WTC11 (cell line): ENCODE results near the gene FERMT3. TPM values are rescaled to one million over a fixed set of nuclear protein-coding genes. Genes with fewer than 3 reads are reported as not detected.
A peak's percentile ranks its signal among the peaks of the same experiment; 100 is the strongest.

Source experiments
- ATF1 ChIP-seq: sonication (generic); formaldehyde crosslinking; IDR thresholded peaks from 2 replicates; pipeline ENCODE4 v1.8.1; 2023; ENCODE audit warnings: mild to moderate bottlenecking, moderate library complexity, missing genetic modification reagents
- CBFB ChIP-seq: sonication (generic); formaldehyde crosslinking; IDR thresholded peaks from 2 replicates; pipeline ENCODE4 v1.8.1; 2022; ENCODE audit warnings: mild to moderate bottlenecking, low read depth, missing genetic modification reagents
- CREB1 ChIP-seq: sonication (generic); formaldehyde crosslinking; IDR thresholded peaks from 2 replicates; pipeline ENCODE4 v1.8.0; 2023; ENCODE audit warnings: mild to moderate bottlenecking, missing genetic modification reagents
- ESRRA ChIP-seq: sonication (generic); formaldehyde crosslinking; IDR thresholded peaks from 2 replicates; pipeline ENCODE4 v1.8.1; 2022; ENCODE audit warnings: mild to moderate bottlenecking, missing genetic modification reagents, borderline replicate concordance
- FOXK1 ChIP-seq: sonication (generic); formaldehyde crosslinking; IDR thresholded peaks from 2 replicates; pipeline ENCODE4 v1.8.0; 2022; ENCODE audit warnings: mild to moderate bottlenecking, moderate library complexity, missing genetic modification reagents
- IRF2 ChIP-seq: sonication (generic); formaldehyde crosslinking; IDR thresholded peaks from 2 replicates; pipeline ENCODE4 v1.8.0; 2022; ENCODE audit warnings: low read depth, missing genetic modification reagents, borderline replicate concordance
- OVOL2 ChIP-seq: fragments of 250-450 bp; sonication (Bioruptor Pico); IDR thresholded peaks from 2 replicates; pipeline ENCODE4 v1.9.0; 2021; ENCODE audit warnings: mild to moderate bottlenecking, borderline replicate concordance
- PRRX2 ChIP-seq: fragments of 250-450 bp; sonication (Bioruptor Pico); IDR thresholded peaks from 2 replicates; pipeline ENCODE4 v1.8.0; 2021; ENCODE audit warnings: mild to moderate bottlenecking
- RELA ChIP-seq: sonication (generic); formaldehyde crosslinking; IDR thresholded peaks from 2 replicates; pipeline ENCODE4 v1.8.1; 2022; ENCODE audit warnings: missing genetic modification reagents, mild to moderate bottlenecking, borderline replicate concordance
- SMAD4 ChIP-seq: sonication (generic); formaldehyde crosslinking; IDR thresholded peaks from 2 replicates; pipeline ENCODE4 v1.8.0; 2022; ENCODE audit warnings: mild to moderate bottlenecking, missing genetic modification reagents
- ZNF219 ChIP-seq: sonication (generic); formaldehyde crosslinking; IDR thresholded peaks from 2 replicates; pipeline ENCODE4 v1.8.0; 2023; ENCODE audit warnings: missing genetic modification reagents, mild to moderate bottlenecking, borderline replicate concordance
- ZNF232 ChIP-seq: sonication (generic); formaldehyde crosslinking; IDR thresholded peaks from 2 replicates; pipeline ENCODE4 v1.8.0; 2022; ENCODE audit warnings: mild to moderate bottlenecking, missing genetic modification reagents
- ZNF671 ChIP-seq: fragments of 250-450 bp; sonication (Bioruptor Pico); IDR thresholded peaks from 2 replicates; pipeline ENCODE4 v1.8.0; 2021; ENCODE audit warnings: mild to moderate bottlenecking
- total RNA-seq: library from RNA; stranded (reverse); gene quantifications from 3 replicates; pipeline ENCODE4 v1.2.3, GENCODE V29; 2021
- TF ChIP-seq, protein P1 (sequence below): fragments of 250-450 bp; sonication (Bioruptor Pico); IDR thresholded peaks from 2 replicates; pipeline ENCODE4 v1.9.0; 2021; ENCODE audit warnings: mild to moderate bottlenecking
- TF ChIP-seq, protein P2 (sequence below): fragments of 250-450 bp; sonication (Bioruptor Pico); IDR thresholded peaks from 2 replicates; pipeline ENCODE4 v1.9.0; 2021; ENCODE audit warnings: mild to moderate bottlenecking, borderline replicate concordance
- TF ChIP-seq, protein P3 (sequence below): sonication (generic); formaldehyde crosslinking; IDR thresholded peaks from 2 replicates; pipeline ENCODE4 v1.8.1; 2023; ENCODE audit warnings: mild to moderate bottlenecking, missing genetic modification reagents, moderate library complexity
- TF ChIP-seq, protein P4 (sequence below): sonication (generic); formaldehyde crosslinking; IDR thresholded peaks from 2 replicates; pipeline ENCODE4 v1.8.0; 2022; ENCODE audit warnings: mild to moderate bottlenecking, missing genetic modification reagents
- TF ChIP-seq, protein P5 (sequence below): sonication (generic); formaldehyde crosslinking; IDR thresholded peaks from 2 replicates; pipeline ENCODE4 v1.8.1; 2022; ENCODE audit warnings: mild to moderate bottlenecking, moderate library complexity, missing genetic modification reagents
- TF ChIP-seq, protein P6 (sequence below): sonication (generic); formaldehyde crosslinking; IDR thresholded peaks from 2 replicates; pipeline ENCODE4 v1.8.1; 2023; ENCODE audit warnings: mild to moderate bottlenecking, missing genetic modification reagents, borderline replicate concordance
- TF ChIP-seq, protein P7 (sequence below): sonication (generic); formaldehyde crosslinking; conservative IDR thresholded peaks from 2 replicates; pipeline ENCODE4 v1.8.1; 2023; ENCODE audit warnings: mild to moderate bottlenecking, low read depth, missing genetic modification reagents, moderate library complexity
- TF ChIP-seq, protein P8 (sequence below): sonication (generic); formaldehyde crosslinking; conservative IDR thresholded peaks from 2 replicates; pipeline ENCODE4 v1.8.1; 2022; ENCODE audit warnings: mild to moderate bottlenecking, missing genetic modification reagents

The FERMT3 gene
- total RNA-seq, 1 experiment from 2014 or later, result 3.8 TPM

DNA sequence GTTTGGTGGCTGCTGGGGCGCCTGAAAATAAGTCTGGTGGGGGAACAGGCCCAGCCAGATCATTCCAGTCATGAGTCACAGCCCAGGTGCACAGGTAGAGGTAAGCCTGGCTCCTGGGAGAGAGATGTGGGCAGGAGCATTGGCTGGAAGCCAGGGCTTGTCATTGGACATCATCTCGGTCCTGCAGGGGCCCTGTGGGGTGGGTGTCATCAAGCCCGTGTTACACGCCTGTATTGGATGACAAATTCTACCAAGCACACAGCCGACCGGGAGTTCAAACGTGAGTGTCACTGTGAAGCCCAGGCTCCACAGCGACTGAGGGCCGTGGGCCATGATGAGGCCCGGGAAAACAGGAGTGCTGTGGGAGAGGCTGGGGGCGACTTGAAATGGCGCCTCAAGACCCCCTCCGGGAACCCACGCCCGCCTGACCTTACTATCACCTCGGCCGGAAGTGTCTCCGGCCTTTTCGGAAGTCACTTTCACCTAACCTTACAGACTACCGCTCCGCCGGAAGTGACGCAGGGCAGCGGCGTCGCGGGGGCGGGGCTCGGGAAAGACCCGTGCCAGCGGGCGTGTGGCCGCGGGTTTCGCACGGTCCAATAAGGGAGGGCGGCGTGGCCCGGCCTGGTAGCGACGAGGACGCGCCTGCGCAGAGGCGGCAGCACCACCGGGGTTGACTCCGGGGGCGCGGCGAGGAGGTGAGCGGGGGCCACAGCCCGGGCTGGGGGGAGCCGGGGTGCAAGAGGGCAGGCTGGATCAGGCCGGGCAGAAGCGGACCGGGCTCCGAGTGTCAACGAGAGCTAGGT lies 34.1 kb downstream of the FERMT3 start, which contains the start of gene FKBP2 (continued):
- TF ChIP-seq ESRRA (CRISPR knock-in tag) (no peak), IRF2 (no peak), ATF1 (CRISPR knock-in tag) (no peak), SMAD4 (no peak), OVOL2 (CRISPR knock-in tag) (no peak), ZNF219 (CRISPR knock-in tag) (no peak), FOXK1 (peak; percentile 65; the same call in 1 of the 2 replicates), ZNF232 (CRISPR knock-in tag) (no peak), CBFB (CRISPR knock-in tag) (no peak), RELA (CRISPR knock-in tag) (no peak), CREB1 (peak; percentile 70; the same call in 1 of the 2 replicates), PRRX2 (CRISPR knock-in tag) (no peak), ZNF671 (CRISPR knock-in tag) (no peak)
- TF ChIP-seq, protein P1, sequence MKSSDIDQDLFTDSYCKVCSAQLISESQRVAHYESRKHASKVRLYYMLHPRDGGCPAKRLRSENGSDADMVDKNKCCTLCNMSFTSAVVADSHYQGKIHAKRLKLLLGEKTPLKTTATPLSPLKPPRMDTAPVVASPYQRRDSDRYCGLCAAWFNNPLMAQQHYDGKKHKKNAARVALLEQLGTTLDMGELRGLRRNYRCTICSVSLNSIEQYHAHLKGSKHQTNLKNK (CRISPR knock-in tag), result peak; percentile 71
- TF ChIP-seq, protein P2, sequence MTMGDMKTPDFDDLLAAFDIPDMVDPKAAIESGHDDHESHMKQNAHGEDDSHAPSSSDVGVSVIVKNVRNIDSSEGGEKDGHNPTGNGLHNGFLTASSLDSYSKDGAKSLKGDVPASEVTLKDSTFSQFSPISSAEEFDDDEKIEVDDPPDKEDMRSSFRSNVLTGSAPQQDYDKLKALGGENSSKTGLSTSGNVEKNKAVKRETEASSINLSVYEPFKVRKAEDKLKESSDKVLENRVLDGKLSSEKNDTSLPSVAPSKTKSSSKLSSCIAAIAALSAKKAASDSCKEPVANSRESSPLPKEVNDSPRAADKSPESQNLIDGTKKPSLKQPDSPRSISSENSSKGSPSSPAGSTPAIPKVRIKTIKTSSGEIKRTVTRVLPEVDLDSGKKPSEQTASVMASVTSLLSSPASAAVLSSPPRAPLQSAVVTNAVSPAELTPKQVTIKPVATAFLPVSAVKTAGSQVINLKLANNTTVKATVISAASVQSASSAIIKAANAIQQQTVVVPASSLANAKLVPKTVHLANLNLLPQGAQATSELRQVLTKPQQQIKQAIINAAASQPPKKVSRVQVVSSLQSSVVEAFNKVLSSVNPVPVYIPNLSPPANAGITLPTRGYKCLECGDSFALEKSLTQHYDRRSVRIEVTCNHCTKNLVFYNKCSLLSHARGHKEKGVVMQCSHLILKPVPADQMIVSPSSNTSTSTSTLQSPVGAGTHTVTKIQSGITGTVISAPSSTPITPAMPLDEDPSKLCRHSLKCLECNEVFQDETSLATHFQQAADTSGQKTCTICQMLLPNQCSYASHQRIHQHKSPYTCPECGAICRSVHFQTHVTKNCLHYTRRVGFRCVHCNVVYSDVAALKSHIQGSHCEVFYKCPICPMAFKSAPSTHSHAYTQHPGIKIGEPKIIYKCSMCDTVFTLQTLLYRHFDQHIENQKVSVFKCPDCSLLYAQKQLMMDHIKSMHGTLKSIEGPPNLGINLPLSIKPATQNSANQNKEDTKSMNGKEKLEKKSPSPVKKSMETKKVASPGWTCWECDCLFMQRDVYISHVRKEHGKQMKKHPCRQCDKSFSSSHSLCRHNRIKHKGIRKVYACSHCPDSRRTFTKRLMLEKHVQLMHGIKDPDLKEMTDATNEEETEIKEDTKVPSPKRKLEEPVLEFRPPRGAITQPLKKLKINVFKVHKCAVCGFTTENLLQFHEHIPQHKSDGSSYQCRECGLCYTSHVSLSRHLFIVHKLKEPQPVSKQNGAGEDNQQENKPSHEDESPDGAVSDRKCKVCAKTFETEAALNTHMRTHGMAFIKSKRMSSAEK (CRISPR knock-in tag), result no peak
- TF ChIP-seq, protein P3, sequence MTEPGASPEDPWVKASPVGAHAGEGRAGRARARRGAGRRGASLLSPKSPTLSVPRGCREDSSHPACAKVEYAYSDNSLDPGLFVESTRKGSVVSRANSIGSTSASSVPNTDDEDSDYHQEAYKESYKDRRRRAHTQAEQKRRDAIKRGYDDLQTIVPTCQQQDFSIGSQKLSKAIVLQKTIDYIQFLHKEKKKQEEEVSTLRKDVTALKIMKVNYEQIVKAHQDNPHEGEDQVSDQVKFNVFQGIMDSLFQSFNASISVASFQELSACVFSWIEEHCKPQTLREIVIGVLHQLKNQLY (CRISPR knock-in tag), result no peak
- TF ChIP-seq, protein P4, sequence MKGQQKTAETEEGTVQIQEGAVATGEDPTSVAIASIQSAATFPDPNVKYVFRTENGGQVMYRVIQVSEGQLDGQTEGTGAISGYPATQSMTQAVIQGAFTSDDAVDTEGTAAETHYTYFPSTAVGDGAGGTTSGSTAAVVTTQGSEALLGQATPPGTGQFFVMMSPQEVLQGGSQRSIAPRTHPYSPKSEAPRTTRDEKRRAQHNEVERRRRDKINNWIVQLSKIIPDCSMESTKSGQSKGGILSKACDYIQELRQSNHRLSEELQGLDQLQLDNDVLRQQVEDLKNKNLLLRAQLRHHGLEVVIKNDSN (CRISPR knock-in tag), result peak; percentile 49; the same call in 1 of the 2 replicates
- TF ChIP-seq, protein P5, sequence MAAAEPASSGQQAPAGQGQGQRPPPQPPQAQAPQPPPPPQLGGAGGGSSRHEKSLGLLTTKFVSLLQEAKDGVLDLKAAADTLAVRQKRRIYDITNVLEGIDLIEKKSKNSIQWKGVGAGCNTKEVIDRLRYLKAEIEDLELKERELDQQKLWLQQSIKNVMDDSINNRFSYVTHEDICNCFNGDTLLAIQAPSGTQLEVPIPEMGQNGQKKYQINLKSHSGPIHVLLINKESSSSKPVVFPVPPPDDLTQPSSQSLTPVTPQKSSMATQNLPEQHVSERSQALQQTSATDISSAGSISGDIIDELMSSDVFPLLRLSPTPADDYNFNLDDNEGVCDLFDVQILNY, result peak; percentile 77
- TF ChIP-seq, protein P6, sequence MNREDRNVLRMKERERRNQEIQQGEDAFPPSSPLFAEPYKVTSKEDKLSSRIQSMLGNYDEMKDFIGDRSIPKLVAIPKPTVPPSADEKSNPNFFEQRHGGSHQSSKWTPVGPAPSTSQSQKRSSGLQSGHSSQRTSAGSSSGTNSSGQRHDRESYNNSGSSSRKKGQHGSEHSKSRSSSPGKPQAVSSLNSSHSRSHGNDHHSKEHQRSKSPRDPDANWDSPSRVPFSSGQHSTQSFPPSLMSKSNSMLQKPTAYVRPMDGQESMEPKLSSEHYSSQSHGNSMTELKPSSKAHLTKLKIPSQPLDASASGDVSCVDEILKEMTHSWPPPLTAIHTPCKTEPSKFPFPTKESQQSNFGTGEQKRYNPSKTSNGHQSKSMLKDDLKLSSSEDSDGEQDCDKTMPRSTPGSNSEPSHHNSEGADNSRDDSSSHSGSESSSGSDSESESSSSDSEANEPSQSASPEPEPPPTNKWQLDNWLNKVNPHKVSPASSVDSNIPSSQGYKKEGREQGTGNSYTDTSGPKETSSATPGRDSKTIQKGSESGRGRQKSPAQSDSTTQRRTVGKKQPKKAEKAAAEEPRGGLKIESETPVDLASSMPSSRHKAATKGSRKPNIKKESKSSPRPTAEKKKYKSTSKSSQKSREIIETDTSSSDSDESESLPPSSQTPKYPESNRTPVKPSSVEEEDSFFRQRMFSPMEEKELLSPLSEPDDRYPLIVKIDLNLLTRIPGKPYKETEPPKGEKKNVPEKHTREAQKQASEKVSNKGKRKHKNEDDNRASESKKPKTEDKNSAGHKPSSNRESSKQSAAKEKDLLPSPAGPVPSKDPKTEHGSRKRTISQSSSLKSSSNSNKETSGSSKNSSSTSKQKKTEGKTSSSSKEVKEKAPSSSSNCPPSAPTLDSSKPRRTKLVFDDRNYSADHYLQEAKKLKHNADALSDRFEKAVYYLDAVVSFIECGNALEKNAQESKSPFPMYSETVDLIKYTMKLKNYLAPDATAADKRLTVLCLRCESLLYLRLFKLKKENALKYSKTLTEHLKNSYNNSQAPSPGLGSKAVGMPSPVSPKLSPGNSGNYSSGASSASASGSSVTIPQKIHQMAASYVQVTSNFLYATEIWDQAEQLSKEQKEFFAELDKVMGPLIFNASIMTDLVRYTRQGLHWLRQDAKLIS (CRISPR knock-in tag), result no peak
- TF ChIP-seq, protein P7, sequence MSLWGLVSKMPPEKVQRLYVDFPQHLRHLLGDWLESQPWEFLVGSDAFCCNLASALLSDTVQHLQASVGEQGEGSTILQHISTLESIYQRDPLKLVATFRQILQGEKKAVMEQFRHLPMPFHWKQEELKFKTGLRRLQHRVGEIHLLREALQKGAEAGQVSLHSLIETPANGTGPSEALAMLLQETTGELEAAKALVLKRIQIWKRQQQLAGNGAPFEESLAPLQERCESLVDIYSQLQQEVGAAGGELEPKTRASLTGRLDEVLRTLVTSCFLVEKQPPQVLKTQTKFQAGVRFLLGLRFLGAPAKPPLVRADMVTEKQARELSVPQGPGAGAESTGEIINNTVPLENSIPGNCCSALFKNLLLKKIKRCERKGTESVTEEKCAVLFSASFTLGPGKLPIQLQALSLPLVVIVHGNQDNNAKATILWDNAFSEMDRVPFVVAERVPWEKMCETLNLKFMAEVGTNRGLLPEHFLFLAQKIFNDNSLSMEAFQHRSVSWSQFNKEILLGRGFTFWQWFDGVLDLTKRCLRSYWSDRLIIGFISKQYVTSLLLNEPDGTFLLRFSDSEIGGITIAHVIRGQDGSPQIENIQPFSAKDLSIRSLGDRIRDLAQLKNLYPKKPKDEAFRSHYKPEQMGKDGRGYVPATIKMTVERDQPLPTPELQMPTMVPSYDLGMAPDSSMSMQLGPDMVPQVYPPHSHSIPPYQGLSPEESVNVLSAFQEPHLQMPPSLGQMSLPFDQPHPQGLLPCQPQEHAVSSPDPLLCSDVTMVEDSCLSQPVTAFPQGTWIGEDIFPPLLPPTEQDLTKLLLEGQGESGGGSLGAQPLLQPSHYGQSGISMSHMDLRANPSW, result no peak
- TF ChIP-seq, protein P8, sequence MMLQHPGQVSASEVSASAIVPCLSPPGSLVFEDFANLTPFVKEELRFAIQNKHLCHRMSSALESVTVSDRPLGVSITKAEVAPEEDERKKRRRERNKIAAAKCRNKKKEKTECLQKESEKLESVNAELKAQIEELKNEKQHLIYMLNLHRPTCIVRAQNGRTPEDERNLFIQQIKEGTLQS (CRISPR knock-in tag), result no peak
